Kidney (tissue), 14 donors: ENCODE results near the gene ACTN4. TPM values are rescaled to one million over a fixed set of nuclear protein-coding genes. Genes with fewer than 3 reads are reported as not detected.

Experiments used
- DNase-seq, 5 donors: peaks; one replicate each; pipeline ENCODE4 v3.0.0-alpha.2; 2013 to 2020
- FAIRE-seq: peaks from 2 replicates; lab custom pipeline; 2012; peaks lifted over from hg19 to GRCh38; lab: Jason Lieb, UNC
- H3K27ac ChIP-seq, 2 donors: one replicate each; pipeline ENCODE4 v1.7.0; 2013; ENCODE audit warnings: low read depth in 2 of 2, low read length in 2 of 2, inconsistent platforms in 1 of 2
- H3K27me3 ChIP-seq: one replicate; pipeline ENCODE4 v1.7.1; 2013; ENCODE audit warnings: low read length, inconsistent platforms; ENCODE audit not compliant: control insufficient read depth, insufficient read depth
- H3K36me3 ChIP-seq, 3 donors: one replicate each; pipeline versions ENCODE4 v1.7.0 to v1.7.1; 2013; ENCODE audit warnings: low read length in 3 of 3, control low read depth in 1 of 3, inconsistent platforms in 1 of 3; ENCODE audit not compliant: insufficient read depth in 3 of 3, control insufficient read depth in 2 of 3
- H3K4me1 ChIP-seq, 3 donors: one replicate each; pipeline versions ENCODE4 v1.7.0 to v1.7.1; 2013; ENCODE audit warnings: low read length in 3 of 3, inconsistent platforms in 1 of 3, low read depth in 1 of 3; ENCODE audit not compliant: control insufficient read depth in 2 of 3, insufficient read depth in 2 of 3
- H3K4me3 ChIP-seq, 3 donors: one replicate each; pipeline versions ENCODE4 v1.7.0 to v1.8.1; 2013; ENCODE audit warnings: low read length in 3 of 3, control low read depth in 1 of 3, inconsistent platforms in 1 of 3
- H3K9ac ChIP-seq, 3 donors: one replicate each; pipeline versions ENCODE4 v1.7.0 to v1.7.1; 2013; ENCODE audit warnings: low read length in 3 of 3, control low read depth in 1 of 3, inconsistent platforms in 1 of 3
- H3K9me3 ChIP-seq, 3 donors: one replicate each; pipeline versions ENCODE4 v1.7.0 to v1.7.1; 2013; ENCODE audit warnings: low read length in 3 of 3, control low read depth in 1 of 3, inconsistent platforms in 1 of 3; ENCODE audit not compliant: control insufficient read depth in 2 of 3, insufficient read depth in 1 of 3
- intact Hi-C: fragments of 100-400 bp; cut with DNase I; formaldehyde crosslinking; loops from one replicate; pipeline ENCODE4 v1.11.1; 2022
- polyA plus RNA-seq: library from polyadenylated mRNA; stranded (reverse); fragments of 350-450 nt; fragmentation: Illumina TruSeq; extraction: RNeasy Lipid Tissue Mini Kit (QIAGEN cat#74804); gene quantifications from one replicate; pipeline ENCODE4 v1.2.3, GENCODE V29; 2014; ENCODE audit warnings: low read depth, low replicate concordance; ENCODE audit not compliant: insufficient read depth
- total RNA-seq: library from RNA; stranded (reverse); fragmentation: NEBNext Ultra II Directional; extraction: Animal tissue kit (Norgen Biotek cat#: 25700); gene quantifications from one replicate; pipeline ENCODE4 v1.2.1, GENCODE V29; 2021
- TF ChIP-seq, protein P1 (sequence below): IDR thresholded peaks from 3 replicates; pipeline ENCODE4 v1.5.1; 2012; ENCODE audit warnings: mild to moderate bottlenecking, moderate library complexity, borderline replicate concordance; ENCODE audit not compliant: insufficient read depth; ENCODE audit errors: extremely low read depth
- donor health status: control.
- donor health status: control.
- donor health status: control.
- donor health status: control.
- donor health status: control.
- donor health status: DM: yes; HTN: yes; CAD: no.
- donor health status: Normal renal cell carcinoma (clear cell type).

The ACTN4 gene
- total and polyA plus RNA-seq, 2 donors from 2014 or later: 231 to 606 TPM

- peak overlapping the region; percentile 82 to 88 for H3K27ac ChIP-seq
- no peaks in the 10 kb centered on the region for H3K9me3 ChIP-seq
- no peak for FAIRE-seq
- no peak for DNase-seq
- intact Hi-C loops: loop anchor here (10.0 kb wide), 1 partner anchor 225 kb away; no protein-coding TSS in a partner anchor
- H3K4me1 ChIP-seq: peaks cover 2 to 18% (median 10%) of the 10 kb centered on the region in 3 donors
- H3K9ac ChIP-seq: peak overlapping the region; percentile 92 to 96 (median 96)
- no peaks in the 10 kb centered on the region for H3K27me3 ChIP-seq
- peak overlapping the region; percentile 97 to 100 (median 98) for H3K4me3 ChIP-seq
- TF ChIP-seq, protein P1, sequence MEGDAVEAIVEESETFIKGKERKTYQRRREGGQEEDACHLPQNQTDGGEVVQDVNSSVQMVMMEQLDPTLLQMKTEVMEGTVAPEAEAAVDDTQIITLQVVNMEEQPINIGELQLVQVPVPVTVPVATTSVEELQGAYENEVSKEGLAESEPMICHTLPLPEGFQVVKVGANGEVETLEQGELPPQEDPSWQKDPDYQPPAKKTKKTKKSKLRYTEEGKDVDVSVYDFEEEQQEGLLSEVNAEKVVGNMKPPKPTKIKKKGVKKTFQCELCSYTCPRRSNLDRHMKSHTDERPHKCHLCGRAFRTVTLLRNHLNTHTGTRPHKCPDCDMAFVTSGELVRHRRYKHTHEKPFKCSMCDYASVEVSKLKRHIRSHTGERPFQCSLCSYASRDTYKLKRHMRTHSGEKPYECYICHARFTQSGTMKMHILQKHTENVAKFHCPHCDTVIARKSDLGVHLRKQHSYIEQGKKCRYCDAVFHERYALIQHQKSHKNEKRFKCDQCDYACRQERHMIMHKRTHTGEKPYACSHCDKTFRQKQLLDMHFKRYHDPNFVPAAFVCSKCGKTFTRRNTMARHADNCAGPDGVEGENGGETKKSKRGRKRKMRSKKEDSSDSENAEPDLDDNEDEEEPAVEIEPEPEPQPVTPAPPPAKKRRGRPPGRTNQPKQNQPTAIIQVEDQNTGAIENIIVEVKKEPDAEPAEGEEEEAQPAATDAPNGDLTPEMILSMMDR: no peak
- peaks cover 4 to 26% (median 17%) of the 10 kb centered on the region in 3 donors for H3K36me3 ChIP-seq
Measured at GRCh38 chr19:38619361-38620174, 27.9 kb upstream of the ACTN4 start.

GRCh38 chr19:38624822-38625221 lies 22.6 kb upstream of the ACTN4 start:
- peaks cover 4 to 46% (median 33%) of the 10 kb centered on the region in 3 donors for H3K36me3 ChIP-seq
- no peaks in the 10 kb centered on the region for H3K27me3 ChIP-seq
- intact Hi-C loops: loop anchor here (10.0 kb wide), 1 partner anchor 230 kb away; no protein-coding TSS in a partner anchor
- no peak overlapping the region for H3K4me3 ChIP-seq
- peaks cover 2 to 6% (median 3%) of the 10 kb centered on the region in 3 donors for H3K4me1 ChIP-seq
- no peak overlapping the region for H3K27ac ChIP-seq
- no peak for FAIRE-seq
- no peak for DNase-seq
- H3K9me3 ChIP-seq: no peaks in the 10 kb centered on the region
- TF ChIP-seq, protein P1: no peak
- no peak overlapping the region for H3K9ac ChIP-seq

DNA sequence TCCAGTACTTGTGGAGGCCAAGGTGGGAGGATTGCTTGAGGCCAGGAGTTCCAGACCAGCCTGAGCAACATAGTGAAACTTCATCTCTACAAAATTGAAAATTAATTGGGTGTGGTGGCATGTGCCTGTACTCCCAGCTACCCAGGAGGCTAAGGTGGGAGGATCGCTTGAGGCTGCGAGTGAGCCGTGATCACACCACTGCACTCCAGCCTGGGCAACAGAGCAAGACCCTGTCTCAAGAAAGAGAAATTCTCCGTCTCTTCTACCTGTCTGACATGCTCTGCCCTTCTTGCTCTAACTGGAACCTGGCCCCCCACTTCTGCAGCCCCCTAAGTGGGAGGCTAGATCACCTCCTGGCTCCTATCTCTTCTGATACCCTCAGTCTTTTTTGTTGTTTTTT lies 21.0 kb upstream of the ACTN4 start:
- TF ChIP-seq, protein P1: no peak
- Histone ChIP-seq H3K4me1 (no peaks in the 10 kb centered on the region), H3K27me3 (no peaks in the 10 kb centered on the region), H3K9ac (no peak overlapping the region), H3K27ac (no peak overlapping the region), H3K9me3 (no peaks in the 10 kb centered on the region), H3K36me3 (peaks cover 3 to 39% (median 27%) of the 10 kb centered on the region in 3 donors), H3K4me3 (no peak overlapping the region)
- FAIRE-seq: no peak
- intact Hi-C loops: loop anchor here (10.0 kb wide), 1 partner anchor 232 kb away; no protein-coding TSS in a partner anchor
- DNase-seq: no peak
